K562 (cell line): ENCODE results near the gene LILRA6. TPM values are rescaled to one million over a fixed set of nuclear protein-coding genes. Genes with fewer than 3 reads are reported as not detected.

Source experiments
- CBX3 ChIP-seq, 2 experiments: IDR thresholded peaks; 1 replicate in 1 of 2; 2 replicates in 1 of 2; pipeline ENCODE4 v1.6.1; 2012; ENCODE audit warnings: inconsistent platforms in 2 of 2, low read length in 2 of 2, borderline replicate concordance in 1 of 2, control low read depth in 1 of 2
- CEBPB ChIP-seq: fragments of 450-650 bp; IDR thresholded peaks from 2 replicates; pipeline ENCODE4 v1.6.1; 2016; ENCODE audit warnings: missing genetic modification characterization, missing compliant biosample characterization
- FOXA3 ChIP-seq, 2 experiments: fragments of 450-650 bp in 1 of 2; sonication (generic) in 1 of 2; formaldehyde crosslinking; IDR thresholded peaks in 1 of 2; conservative IDR thresholded peaks in 1 of 2; 2 replicates each; pipeline versions ENCODE4 v1.4.0 to v1.8.0; 2020 to 2022; ENCODE audit warnings: mild to moderate bottlenecking in 2 of 2, missing genetic modification reagents in 1 of 2
- GTF2F1 ChIP-seq: IDR thresholded peaks from 2 replicates; pipeline ENCODE4 v1.6.1; 2011; ENCODE audit warnings: low read depth, low read length, improper control_type of control experiment
- MCM2 ChIP-seq: fragments of 450-650 bp; IDR thresholded peaks from 2 replicates; pipeline ENCODE4 v1.6.1; 2017; ENCODE audit warnings: low read depth, mild to moderate bottlenecking
- PTTG1 ChIP-seq: fragments of 450-650 bp; IDR thresholded peaks from 2 replicates; pipeline ENCODE4 v1.6.1; 2016; ENCODE audit warnings: low read depth, mild to moderate bottlenecking, missing genetic modification characterization, missing compliant biosample characterization
- SP1 ChIP-seq: sonication (generic); formaldehyde crosslinking; IDR thresholded peaks from 2 replicates; pipeline ENCODE4 v1.8.1; 2022; ENCODE audit warnings: mild to moderate bottlenecking, missing genetic modification reagents
- ZNF184 ChIP-seq: sonication (generic); formaldehyde crosslinking; IDR thresholded peaks from 2 replicates; pipeline ENCODE4 v1.5.0; 2020; ENCODE audit warnings: missing genetic modification reagents
- ZNF263 ChIP-seq: sonication (generic); formaldehyde crosslinking; IDR thresholded peaks from 2 replicates; pipeline ENCODE4 v1.8.0; 2022; ENCODE audit warnings: mild to moderate bottlenecking, missing genetic modification reagents, borderline replicate concordance
- polyA plus RNA-seq, 8 experiments: library from polyadenylated mRNA; depleted of rRNA in 4 of 8; stranded (reverse) in 5 of 8; unstranded in 3 of 8; fragments of >200 nt; fragmentation: Nextera tagmentation in 2 of 8; fragmentation: Illumina TruSeq in 1 of 8; extraction: Ambion mirVana in 2 of 8; extraction: Trizol in 1 of 8; gene quantifications; 2 replicates each; pipeline versions ENCODE4 v1.2.1 to v1.2.3, GENCODE V29; 2011 to 2014; ENCODE audit warnings: inconsistent platforms in 1 of 8, missing spikeins in 1 of 8
- total RNA-seq, 7 experiments: library from RNA; depleted of rRNA in 6 of 7; stranded (reverse); fragments of >200 nt in 6 of 7; fragmentation: Illumina TruSeq in 2 of 7; extraction: Trizol in 2 of 7; gene quantifications; 2 replicates each; pipeline versions ENCODE4 v1.2.1 to v1.2.3, GENCODE V29; 2011 to 2021; ENCODE audit warnings: low replicate concordance in 1 of 7
- TF ChIP-seq, protein P1 (sequence below), 2 experiments: IDR thresholded peaks; 2 replicates each; pipeline ENCODE4 v1.6.1; 2012; ENCODE audit warnings: improper control_type of control experiment in 2 of 2, low read depth in 2 of 2, low read length in 2 of 2, borderline replicate concordance in 1 of 2
- TF ChIP-seq, protein P2 (sequence below): IDR thresholded peaks from 2 replicates; pipeline ENCODE4 v1.6.1; 2016; ENCODE audit warnings: missing genetic modification characterization, missing compliant biosample characterization
- TF ChIP-seq, protein P3 (sequence below): fragments of 450-650 bp; IDR thresholded peaks from 2 replicates; pipeline ENCODE4 v1.6.1; 2016; ENCODE audit warnings: mild to moderate bottlenecking, moderate library complexity

LILRA6 gene
- total and polyA plus RNA-seq, 9 of the 15 experiments (the other 6 are each of a cell fraction or from before 2014, with no cell fraction given) = 0.03 TPM; not detected in 8

DNA sequence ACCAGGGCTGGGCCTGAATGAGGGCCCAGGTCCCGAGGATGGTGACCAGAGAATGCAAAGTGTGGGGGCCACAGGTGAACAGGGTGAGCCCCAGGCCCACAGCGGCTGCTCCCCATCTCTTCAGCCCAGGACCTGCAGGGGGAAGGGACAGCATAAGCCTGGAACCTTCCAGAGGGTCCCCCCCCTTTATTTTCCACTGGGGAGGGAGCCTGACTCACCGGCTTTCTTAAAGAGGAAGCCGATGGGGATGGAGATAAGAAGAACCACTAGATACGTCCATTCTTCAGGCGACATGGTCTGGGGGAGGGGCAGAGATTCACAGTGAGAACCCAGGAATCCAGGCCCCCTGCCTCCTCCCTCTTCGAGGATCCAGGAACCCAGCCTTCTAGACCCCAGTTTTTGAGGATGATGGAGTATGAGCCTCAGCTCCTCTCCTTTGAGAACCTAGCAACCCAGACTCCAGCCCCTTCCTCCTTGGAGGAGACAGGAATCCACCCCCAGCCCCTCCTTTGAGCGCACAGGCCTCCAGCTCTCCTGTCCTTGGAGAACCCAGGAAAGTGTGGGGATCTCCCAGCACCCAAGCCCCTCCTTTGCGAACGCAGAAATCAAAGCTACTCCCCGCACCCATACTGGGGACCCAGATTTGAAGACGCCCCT lies 54.2 kb downstream of the LILRA6 start (continued):
- TF ChIP-seq, protein P1, sequence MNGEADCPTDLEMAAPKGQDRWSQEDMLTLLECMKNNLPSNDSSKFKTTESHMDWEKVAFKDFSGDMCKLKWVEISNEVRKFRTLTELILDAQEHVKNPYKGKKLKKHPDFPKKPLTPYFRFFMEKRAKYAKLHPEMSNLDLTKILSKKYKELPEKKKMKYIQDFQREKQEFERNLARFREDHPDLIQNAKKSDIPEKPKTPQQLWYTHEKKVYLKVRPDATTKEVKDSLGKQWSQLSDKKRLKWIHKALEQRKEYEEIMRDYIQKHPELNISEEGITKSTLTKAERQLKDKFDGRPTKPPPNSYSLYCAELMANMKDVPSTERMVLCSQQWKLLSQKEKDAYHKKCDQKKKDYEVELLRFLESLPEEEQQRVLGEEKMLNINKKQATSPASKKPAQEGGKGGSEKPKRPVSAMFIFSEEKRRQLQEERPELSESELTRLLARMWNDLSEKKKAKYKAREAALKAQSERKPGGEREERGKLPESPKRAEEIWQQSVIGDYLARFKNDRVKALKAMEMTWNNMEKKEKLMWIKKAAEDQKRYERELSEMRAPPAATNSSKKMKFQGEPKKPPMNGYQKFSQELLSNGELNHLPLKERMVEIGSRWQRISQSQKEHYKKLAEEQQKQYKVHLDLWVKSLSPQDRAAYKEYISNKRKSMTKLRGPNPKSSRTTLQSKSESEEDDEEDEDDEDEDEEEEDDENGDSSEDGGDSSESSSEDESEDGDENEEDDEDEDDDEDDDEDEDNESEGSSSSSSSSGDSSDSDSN (IDR thresholded peaks at IDR 0.05; ENCODE audit: borderline replicate concordance in 1 of 2, low read depth in 2 of 2, low read length in 2 of 2) = 0 out of 4 replicates have a peak, but pooled peaks of 1 of the 2 experiments have one; percentile 28
- TF ChIP-seq, protein P2, sequence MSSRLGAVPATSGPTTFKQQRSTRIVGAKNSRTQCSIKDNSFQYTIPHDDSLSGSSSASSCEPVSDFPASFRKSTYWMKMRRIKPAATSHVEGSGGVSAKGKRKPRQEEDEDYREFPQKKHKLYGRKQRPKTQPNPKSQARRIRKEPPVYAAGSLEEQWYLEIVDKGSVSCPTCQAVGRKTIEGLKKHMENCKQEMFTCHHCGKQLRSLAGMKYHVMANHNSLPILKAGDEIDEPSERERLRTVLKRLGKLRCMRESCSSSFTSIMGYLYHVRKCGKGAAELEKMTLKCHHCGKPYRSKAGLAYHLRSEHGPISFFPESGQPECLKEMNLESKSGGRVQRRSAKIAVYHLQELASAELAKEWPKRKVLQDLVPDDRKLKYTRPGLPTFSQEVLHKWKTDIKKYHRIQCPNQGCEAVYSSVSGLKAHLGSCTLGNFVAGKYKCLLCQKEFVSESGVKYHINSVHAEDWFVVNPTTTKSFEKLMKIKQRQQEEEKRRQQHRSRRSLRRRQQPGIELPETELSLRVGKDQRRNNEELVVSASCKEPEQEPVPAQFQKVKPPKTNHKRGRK (tag) = no peak
- TF ChIP-seq, protein P3, sequence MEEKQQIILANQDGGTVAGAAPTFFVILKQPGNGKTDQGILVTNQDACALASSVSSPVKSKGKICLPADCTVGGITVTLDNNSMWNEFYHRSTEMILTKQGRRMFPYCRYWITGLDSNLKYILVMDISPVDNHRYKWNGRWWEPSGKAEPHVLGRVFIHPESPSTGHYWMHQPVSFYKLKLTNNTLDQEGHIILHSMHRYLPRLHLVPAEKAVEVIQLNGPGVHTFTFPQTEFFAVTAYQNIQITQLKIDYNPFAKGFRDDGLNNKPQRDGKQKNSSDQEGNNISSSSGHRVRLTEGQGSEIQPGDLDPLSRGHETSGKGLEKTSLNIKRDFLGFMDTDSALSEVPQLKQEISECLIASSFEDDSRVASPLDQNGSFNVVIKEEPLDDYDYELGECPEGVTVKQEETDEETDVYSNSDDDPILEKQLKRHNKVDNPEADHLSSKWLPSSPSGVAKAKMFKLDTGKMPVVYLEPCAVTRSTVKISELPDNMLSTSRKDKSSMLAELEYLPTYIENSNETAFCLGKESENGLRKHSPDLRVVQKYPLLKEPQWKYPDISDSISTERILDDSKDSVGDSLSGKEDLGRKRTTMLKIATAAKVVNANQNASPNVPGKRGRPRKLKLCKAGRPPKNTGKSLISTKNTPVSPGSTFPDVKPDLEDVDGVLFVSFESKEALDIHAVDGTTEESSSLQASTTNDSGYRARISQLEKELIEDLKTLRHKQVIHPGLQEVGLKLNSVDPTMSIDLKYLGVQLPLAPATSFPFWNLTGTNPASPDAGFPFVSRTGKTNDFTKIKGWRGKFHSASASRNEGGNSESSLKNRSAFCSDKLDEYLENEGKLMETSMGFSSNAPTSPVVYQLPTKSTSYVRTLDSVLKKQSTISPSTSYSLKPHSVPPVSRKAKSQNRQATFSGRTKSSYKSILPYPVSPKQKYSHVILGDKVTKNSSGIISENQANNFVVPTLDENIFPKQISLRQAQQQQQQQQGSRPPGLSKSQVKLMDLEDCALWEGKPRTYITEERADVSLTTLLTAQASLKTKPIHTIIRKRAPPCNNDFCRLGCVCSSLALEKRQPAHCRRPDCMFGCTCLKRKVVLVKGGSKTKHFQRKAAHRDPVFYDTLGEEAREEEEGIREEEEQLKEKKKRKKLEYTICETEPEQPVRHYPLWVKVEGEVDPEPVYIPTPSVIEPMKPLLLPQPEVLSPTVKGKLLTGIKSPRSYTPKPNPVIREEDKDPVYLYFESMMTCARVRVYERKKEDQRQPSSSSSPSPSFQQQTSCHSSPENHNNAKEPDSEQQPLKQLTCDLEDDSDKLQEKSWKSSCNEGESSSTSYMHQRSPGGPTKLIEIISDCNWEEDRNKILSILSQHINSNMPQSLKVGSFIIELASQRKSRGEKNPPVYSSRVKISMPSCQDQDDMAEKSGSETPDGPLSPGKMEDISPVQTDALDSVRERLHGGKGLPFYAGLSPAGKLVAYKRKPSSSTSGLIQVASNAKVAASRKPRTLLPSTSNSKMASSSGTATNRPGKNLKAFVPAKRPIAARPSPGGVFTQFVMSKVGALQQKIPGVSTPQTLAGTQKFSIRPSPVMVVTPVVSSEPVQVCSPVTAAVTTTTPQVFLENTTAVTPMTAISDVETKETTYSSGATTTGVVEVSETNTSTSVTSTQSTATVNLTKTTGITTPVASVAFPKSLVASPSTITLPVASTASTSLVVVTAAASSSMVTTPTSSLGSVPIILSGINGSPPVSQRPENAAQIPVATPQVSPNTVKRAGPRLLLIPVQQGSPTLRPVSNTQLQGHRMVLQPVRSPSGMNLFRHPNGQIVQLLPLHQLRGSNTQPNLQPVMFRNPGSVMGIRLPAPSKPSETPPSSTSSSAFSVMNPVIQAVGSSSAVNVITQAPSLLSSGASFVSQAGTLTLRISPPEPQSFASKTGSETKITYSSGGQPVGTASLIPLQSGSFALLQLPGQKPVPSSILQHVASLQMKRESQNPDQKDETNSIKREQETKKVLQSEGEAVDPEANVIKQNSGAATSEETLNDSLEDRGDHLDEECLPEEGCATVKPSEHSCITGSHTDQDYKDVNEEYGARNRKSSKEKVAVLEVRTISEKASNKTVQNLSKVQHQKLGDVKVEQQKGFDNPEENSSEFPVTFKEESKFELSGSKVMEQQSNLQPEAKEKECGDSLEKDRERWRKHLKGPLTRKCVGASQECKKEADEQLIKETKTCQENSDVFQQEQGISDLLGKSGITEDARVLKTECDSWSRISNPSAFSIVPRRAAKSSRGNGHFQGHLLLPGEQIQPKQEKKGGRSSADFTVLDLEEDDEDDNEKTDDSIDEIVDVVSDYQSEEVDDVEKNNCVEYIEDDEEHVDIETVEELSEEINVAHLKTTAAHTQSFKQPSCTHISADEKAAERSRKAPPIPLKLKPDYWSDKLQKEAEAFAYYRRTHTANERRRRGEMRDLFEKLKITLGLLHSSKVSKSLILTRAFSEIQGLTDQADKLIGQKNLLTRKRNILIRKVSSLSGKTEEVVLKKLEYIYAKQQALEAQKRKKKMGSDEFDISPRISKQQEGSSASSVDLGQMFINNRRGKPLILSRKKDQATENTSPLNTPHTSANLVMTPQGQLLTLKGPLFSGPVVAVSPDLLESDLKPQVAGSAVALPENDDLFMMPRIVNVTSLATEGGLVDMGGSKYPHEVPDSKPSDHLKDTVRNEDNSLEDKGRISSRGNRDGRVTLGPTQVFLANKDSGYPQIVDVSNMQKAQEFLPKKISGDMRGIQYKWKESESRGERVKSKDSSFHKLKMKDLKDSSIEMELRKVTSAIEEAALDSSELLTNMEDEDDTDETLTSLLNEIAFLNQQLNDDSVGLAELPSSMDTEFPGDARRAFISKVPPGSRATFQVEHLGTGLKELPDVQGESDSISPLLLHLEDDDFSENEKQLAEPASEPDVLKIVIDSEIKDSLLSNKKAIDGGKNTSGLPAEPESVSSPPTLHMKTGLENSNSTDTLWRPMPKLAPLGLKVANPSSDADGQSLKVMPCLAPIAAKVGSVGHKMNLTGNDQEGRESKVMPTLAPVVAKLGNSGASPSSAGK = no peak
- TF ChIP-seq SP1 (0 out of 2 replicates have a peak, but pooled peaks have one; percentile 34), CBX3 (IDR thresholded peaks at IDR 0.05; ENCODE audit: borderline replicate concordance in 1 of 2, low read length in 2 of 2) (no peak), ZNF263 (CRISPR knock-in tag) (no peak), PTTG1 (no peak), CEBPB (tag) (no peak), FOXA3 (CRISPR knock-in tag; conservative IDR thresholded peaks at IDR 0.05 in 1 of 2, IDR thresholded peaks at IDR 0.05 in 1 of 2) (no peak), GTF2F1 (no peak), ZNF184 (CRISPR knock-in tag) (no peak), MCM2 (no peak)
